HG03442 (cell line): ENCODE results near the gene ZNF560.

Source experiments
- ATAC-seq: cut with Tn5 transposase; IDR thresholded peaks from one replicate; pipeline ENCODE4 v1.9.1; 2021; ENCODE audit warnings: mild to moderate bottlenecking, moderate library complexity; ENCODE audit not compliant: unreplicated experiment

Gene ZNF560

GRCh38 chr19:9436358-9436757 lies 62.1 kb downstream of the ZNF560 start:
- ATAC-seq: no peak

- peak; percentile 87 for ATAC-seq
These were observed 62.8 kb downstream of the ZNF560 start, which contains the start of gene ZNF266 for GRCh38 chr19:9435279-9436268. TSS of gene ZNF266 (minus strand) at chr19:9435573. CDS start at chr19:9420089, 15,484 bp downstream.

- no peak for ATAC-seq
These were observed 66.9 kb downstream of the ZNF560 start for GRCh38 chr19:9431475-9431874.

- no peak for ATAC-seq
These were observed 68.0 kb downstream of the ZNF560 start for GRCh38 chr19:9430444-9430843.

- ATAC-seq: no peak
These were observed 70.5 kb downstream of the ZNF560 start for GRCh38 chr19:9427941-9428340.
